Occipital lobe (tissue), 3 donors: ENCODE results near the gene HSPA8. TPM values are rescaled to one million over a fixed set of nuclear protein-coding genes. Genes with fewer than 3 reads are reported as not detected.

Experiments
- DNase-seq: peaks from one replicate; lab custom pipeline; 2025; lab: John Stamatoyannopoulos, UW
- small RNA-seq: library from RNA; depleted of rRNA; stranded (forward); fragments of <200 nt; gene quantifications from one replicate; pipeline ENCODE3, GENCODE V24; 2014
- total RNA-seq: library from RNA; depleted of rRNA; stranded (reverse); fragments of >200 nt; gene quantifications from one replicate; pipeline ENCODE4 v1.2.3, GENCODE V29; 2014

The HSPA8 gene
- total RNA-seq, 1 donor from 2014 or later, result 3,421 TPM

- no peak for DNase-seq
Measured at GRCh38 chr11:123047266-123047946, 14.5 kb downstream of the HSPA8 start.

GRCh38 chr11:123046473-123047259 lies 15.3 kb downstream of the HSPA8 start:
- no peak for DNase-seq

GRCh38 chr11:123045101-123045500 lies 16.8 kb downstream of the HSPA8 start:
- no peak for DNase-seq

GRCh38 chr11:123041185-123041584 lies 20.8 kb downstream of the HSPA8 start:
- DNase-seq, result no peak

- DNase-seq, result no peak
Measured at GRCh38 chr11:123040111-123040432, 21.9 kb downstream of the HSPA8 start.

DNA sequence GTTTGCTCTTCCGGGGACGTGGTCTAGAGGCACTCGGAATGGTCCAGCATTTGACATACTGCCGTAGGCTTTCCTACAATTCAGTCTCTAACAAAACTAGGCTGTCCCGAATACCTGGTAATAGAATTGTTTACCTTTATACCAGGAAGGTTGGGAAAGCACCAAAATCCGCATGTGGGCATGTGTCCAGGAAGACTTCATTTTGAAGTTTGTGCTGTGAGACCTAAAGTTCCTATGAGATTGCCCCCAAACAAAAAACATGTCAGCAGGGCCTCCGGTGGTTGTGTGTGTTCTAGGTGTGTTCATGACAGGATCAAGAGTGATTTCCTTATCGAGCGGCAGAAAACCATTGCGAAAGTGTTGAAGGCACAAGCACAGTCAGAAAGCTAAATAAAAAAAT lies 26.1 kb downstream of the HSPA8 start:
- DNase-seq, result no peak

DNA sequence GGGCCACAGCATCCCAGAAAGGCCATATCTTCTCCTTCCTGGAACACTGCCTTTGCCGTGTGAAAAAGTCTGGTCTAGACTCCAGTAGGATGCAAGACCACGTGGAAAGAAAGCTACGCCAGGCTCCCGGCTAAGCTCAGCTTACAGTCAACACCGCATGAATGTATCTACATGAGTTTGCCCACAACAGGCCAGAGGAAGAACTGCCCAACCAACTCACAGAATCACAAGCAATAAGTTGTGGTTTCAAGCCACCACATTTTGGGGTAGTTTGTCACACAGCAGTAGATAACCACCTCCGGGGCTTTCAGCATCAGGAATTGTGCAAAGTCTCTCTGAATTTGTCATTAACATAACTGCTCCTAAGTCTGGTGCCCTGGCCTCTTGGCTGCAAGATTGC lies 27.3 kb downstream of the HSPA8 start:
- DNase-seq, result no peak

DNA sequence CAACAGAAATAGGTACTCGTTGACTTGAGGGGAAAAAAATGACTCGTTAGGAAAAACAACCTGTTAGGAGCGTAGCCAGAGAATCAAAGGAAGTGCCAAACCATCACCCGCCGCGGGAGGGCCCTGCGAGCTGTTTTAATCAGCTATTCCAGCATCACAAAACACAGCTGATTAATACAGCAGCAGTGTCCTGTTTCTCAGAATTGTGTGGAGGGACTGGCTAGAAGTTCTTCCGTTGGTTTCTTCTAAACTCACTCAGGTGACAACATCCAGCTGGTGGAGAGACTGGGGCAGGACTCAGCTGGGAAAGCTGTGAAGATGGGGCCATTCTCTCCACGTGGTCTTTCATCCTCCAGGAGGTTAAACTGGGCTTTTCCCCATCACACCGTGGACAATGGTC lies 28.0 kb downstream of the HSPA8 start:
- no peak for DNase-seq

DNA sequence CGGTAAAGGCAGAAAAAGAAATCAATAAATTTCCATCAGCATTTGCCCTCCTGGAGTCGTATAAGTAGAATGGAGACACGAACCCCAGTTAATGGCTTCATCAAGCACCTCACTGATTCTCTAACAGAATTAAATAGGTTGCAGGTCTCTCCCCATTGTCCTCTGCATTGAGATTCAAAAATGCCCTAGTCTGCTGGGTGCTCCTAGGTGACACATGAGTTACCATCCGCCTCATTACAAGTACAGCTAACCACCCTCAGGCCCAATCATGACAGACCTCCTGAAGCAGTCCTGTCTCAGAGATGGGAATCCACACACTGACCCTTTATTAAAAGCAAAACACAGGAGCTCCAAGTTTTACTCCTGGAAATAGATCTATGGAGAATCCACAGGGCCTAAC lies 31.4 kb downstream of the HSPA8 start:
- DNase-seq, result no peak

GRCh38 chr11:123020968-123021367 lies 41.0 kb downstream of the HSPA8 start:
- no peak for DNase-seq

- DNase-seq, result no peak
Measured at GRCh38 chr11:123018702-123019101, 43.2 kb downstream of the HSPA8 start.

DNA sequence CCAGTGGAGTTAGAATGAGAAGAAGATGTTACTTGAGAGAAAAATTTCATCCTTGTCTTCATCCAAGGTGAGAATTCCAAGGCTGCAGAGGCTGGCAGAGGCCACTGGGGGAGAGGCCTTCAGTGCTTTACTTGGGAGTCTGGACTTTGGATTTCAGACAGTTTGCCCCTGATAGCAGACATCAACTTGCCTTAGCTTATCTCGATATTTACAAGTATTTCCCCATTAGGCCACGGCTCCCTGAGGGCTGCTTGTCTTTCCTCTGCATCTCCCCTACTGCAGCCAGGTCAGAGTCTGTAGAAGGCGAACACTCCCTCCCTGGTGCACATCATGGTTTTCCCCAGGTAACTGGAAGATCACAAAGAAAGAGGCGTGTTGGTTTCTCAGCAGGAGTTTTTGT lies 50.4 kb downstream of the HSPA8 start:
- no peak for DNase-seq

Small RNA genes lying within 50 kb of the gene (small RNA-seq; reads per million reads assigned to genes)
- gene RPL31P47 (not detected), gene SNORD14C (not detected), gene SNORD14D (not detected), gene SNORD14E (186 reads per million, percentile 97 among the genes with 10 or more reads in this experiment)

Other genes with a start within 250 kb of the HSPA8 start
- 0.47 TPM for gene CRTAM, start 223.6 kb downstream of the HSPA8 start, total RNA-seq
- 6.2 TPM for gene JHY, start 179.4 kb downstream of the HSPA8 start, total RNA-seq
- gene BSX, start 80.3 kb downstream of the HSPA8 start, total RNA-seq, result not detected
- 42.0 TPM for gene CLMP, start 133.1 kb upstream of the HSPA8 start, total RNA-seq